Measurements from ENCODE around the gene EHHADH. TPM values are rescaled to one million over a fixed set of nuclear protein-coding genes. Genes with fewer than 3 reads are reported as not detected.

The EHHADH gene
- total and polyA plus RNA-seq, 2 experiments from 2014 or later = 2.7 to 3.1 TPM

DNA sequence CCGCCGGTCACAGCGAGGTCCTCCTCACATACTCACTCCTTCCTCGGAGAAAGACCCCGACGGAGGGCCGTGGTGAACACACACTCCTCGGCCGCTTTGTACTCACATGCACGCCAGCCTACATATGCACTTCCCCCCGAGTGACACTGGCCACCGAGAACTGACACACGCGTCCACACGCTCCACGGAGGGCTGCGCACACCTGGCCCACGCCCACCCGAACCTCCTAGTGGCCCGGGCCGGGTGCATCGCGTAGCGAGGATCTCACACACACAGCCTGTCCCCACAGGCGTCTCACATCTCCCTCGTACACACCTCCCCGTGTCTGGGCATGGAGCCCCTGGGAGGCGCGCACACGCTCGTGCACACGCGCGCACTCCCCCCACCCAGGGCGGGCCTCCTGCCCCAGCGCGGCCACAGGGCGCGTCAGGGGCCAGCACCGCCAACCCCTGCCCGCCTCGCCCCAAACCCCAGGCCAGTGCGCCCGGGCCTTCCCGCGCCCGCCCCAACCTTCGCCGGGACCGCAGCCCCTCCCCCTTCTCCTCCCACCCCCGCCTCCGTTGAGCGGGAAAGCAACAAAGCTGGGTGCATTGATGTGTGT, 100.6 kb downstream of the EHHADH start:
- peak overlapping the region; percentile 70 for H3K4me3 ChIP-seq
- TF ChIP-seq EZH2 (IDR thresholded peaks at IDR 0.05; ENCODE audit: insufficient read depth, poor library complexity, severe bottlenecking) = no peak
- no peak for TF ChIP-seq EZH2phosphoT487 (IDR thresholded peaks at IDR 0.05; ENCODE audit: insufficient read depth, low read depth)
- no peak overlapping the region for H3K9ac ChIP-seq
- H3F3A ChIP-seq (ENCODE audit: insufficient read depth) = no peaks in the 10 kb centered on the region
- H3K4me1 ChIP-seq (ENCODE audit: insufficient read depth) = no peaks in the 10 kb centered on the region
- no peak overlapping the region for H3K27ac ChIP-seq
- H3K9me2 ChIP-seq (ENCODE audit: insufficient read depth) = no peaks in the 10 kb centered on the region
- DNase-seq = no peak
- H3K4me2 ChIP-seq (ENCODE audit: unreplicated experiment) = peak overlapping the region; percentile 51
- no peaks in the 10 kb centered on the region for H3K36me3 ChIP-seq (ENCODE audit: low read depth)
- H2AFZ ChIP-seq = peak overlapping the region; percentile 74; the same call in 1 of the 2 replicates
- WGBS, 2 experiments (ENCODE audit: low coverage in 1 of 2, low lambda C conversion rate in 2 of 2, missing lambda C conversion rate in 2 of 2) = 5% methylated on average over 33 to 53 of the region's 53 CpGs
- H3K79me2 ChIP-seq (ENCODE audit: insufficient read depth) = no peaks in the 10 kb centered on the region
- in situ Hi-C loops (cut with MboI) = no loop called here
- no peaks in the 10 kb centered on the region for H4K20me1 ChIP-seq (ENCODE audit: insufficient read depth)
- H3K9me3 ChIP-seq (ENCODE audit: low read depth) = no peaks in the 10 kb centered on the region
- peaks cover 78% of the 10 kb centered on the region for H3K27me3 ChIP-seq (replicated peaks; ENCODE audit: insufficient read depth)

DNA sequence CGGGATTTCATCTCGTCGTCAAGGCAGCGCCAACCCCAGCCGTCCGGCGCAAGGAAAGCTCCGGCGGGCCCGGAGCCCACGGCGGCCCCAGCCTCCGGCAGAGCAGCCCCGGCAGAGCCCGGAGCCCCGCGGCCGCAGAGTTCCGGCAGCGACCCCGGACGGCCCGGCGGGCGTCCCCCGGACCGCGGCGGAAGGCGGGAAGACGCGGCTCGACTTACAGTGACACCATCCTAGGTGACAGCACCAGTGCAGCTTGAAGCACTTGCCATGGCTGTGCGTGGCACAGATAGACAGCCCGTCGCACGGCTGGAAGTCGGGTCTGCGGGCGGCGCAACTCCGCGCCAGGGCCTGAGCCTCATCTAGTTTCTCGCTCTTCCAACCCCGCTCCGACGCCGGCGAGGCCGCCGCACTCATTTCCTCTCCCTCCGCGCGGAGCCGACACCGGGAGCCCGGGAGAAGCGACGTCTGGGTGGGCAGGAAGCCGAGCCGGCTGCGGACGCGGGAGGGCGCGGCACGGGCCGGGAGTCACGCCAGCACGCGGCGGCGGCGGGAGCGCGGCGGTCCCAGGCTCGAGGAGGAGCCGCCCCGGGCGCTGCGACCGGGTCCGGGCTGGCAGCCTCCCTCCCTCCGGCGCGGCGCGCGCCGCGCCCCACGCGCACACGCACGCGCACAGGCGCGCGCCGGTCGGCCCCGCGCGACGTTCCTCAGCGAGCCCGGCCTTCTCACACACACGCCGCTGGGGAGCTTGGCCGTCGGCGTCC, 101.3 kb downstream of the EHHADH start, which contains the start of gene C3orf70:
Gene C3orf70, minus strand, starts transcription at position 651 of the 761 bp plus-strand sequence. Its CDS starts 237 bp downstream, at position 414.
- peak; percentile 53 for DNase-seq
- no peaks in the 10 kb centered on the region for H3K9me3 ChIP-seq (ENCODE audit: low read depth)
- no peak within 1 kb of the TSS for H3K9ac ChIP-seq
- peak within 1 kb of the TSS; percentile 74 for H2AFZ ChIP-seq
- no peak within 1 kb of the TSS for H3K27ac ChIP-seq
- no peaks in the 10 kb centered on the region for H3F3A ChIP-seq (ENCODE audit: insufficient read depth)
- in situ Hi-C loops (cut with MboI) = no loop called here
- H3K9me2 ChIP-seq (ENCODE audit: insufficient read depth) = no peaks in the 10 kb centered on the region
- no peaks in the 10 kb centered on the region for H3K36me3 ChIP-seq (ENCODE audit: low read depth)
- TF ChIP-seq EZH2 (IDR thresholded peaks at IDR 0.05; ENCODE audit: insufficient read depth, poor library complexity, severe bottlenecking) (peak; percentile 80), EZH2phosphoT487 (IDR thresholded peaks at IDR 0.05; ENCODE audit: insufficient read depth, low read depth) (no peak)
- peak within 1 kb of the TSS; percentile 70 for H3K4me3 ChIP-seq
- no peaks in the 10 kb centered on the region for H3K79me2 ChIP-seq (ENCODE audit: insufficient read depth)
- H3K27me3 ChIP-seq (replicated peaks; ENCODE audit: insufficient read depth) = peaks cover 78% of the 10 kb centered on the region
- no peaks in the 10 kb centered on the region for H3K4me1 ChIP-seq (ENCODE audit: insufficient read depth)
- H3K4me2 ChIP-seq (ENCODE audit: unreplicated experiment) = peak within 1 kb of the TSS; percentile 77
- no peaks in the 10 kb centered on the region for H4K20me1 ChIP-seq (ENCODE audit: insufficient read depth)
- 1 to 5% methylated on average over 52 to 86 of the region's 113 CpGs for WGBS, 2 experiments (ENCODE audit: low coverage in 1 of 2, low lambda C conversion rate in 2 of 2, missing lambda C conversion rate in 2 of 2)

DNA sequence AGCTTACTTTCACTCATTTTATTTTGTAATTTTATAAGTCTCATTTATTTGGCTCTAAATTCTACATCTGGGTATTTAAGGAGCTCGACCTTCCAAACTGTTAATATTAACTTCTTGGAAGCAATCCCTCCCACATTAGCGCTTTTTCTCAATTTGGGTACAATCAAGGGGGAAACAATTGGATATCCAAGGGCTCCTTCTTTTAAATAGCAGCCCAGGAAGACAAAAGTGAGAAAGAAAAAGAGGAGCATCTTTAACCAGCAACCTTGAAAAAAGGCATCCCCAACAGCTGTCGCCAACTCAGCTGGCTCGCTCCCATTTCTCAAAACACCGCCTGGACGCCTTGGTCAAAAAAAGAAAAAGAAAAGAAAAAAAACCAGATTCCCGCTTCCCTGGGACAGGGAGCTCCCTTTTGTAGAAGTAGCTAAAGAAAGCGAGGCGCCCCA, 101.9 kb downstream of the EHHADH start:
- TF ChIP-seq EZH2phosphoT487 (IDR thresholded peaks at IDR 0.05; ENCODE audit: insufficient read depth, low read depth) (0 out of 2 replicates have a peak, but pooled peaks have one; percentile 13), EZH2 (IDR thresholded peaks at IDR 0.05; ENCODE audit: insufficient read depth, poor library complexity, severe bottlenecking) (peak; percentile 93)
- peak overlapping the region; percentile 70 for H3K4me3 ChIP-seq
- no peaks in the 10 kb centered on the region for H3K9me2 ChIP-seq (ENCODE audit: insufficient read depth)
- no peak for DNase-seq
- H3K79me2 ChIP-seq (ENCODE audit: insufficient read depth) = no peaks in the 10 kb centered on the region
- 0 to 2% methylated on average over 7 to 9 of the region's 9 CpGs for WGBS, 2 experiments (ENCODE audit: low coverage in 1 of 2, low lambda C conversion rate in 2 of 2, missing lambda C conversion rate in 2 of 2)
- no peaks in the 10 kb centered on the region for H3F3A ChIP-seq (ENCODE audit: insufficient read depth)
- H3K27ac ChIP-seq = no peak overlapping the region
- peak overlapping the region; percentile 77 for H3K4me2 ChIP-seq (ENCODE audit: unreplicated experiment)
- H3K9ac ChIP-seq = no peak overlapping the region
- peak overlapping the region; percentile 74 for H2AFZ ChIP-seq
- H3K36me3 ChIP-seq (ENCODE audit: low read depth) = no peaks in the 10 kb centered on the region
- H4K20me1 ChIP-seq (ENCODE audit: insufficient read depth) = no peaks in the 10 kb centered on the region
- no peaks in the 10 kb centered on the region for H3K4me1 ChIP-seq (ENCODE audit: insufficient read depth)
- in situ Hi-C loops (cut with MboI) = no loop called here
- H3K27me3 ChIP-seq (replicated peaks; ENCODE audit: insufficient read depth) = peaks cover 72% of the 10 kb centered on the region
- no peaks in the 10 kb centered on the region for H3K9me3 ChIP-seq (ENCODE audit: low read depth)

GRCh38 chr3:185151101-185151963, 102.5 kb downstream of the EHHADH start:
- in situ Hi-C loops (cut with MboI) = no loop called here
- TF ChIP-seq EZH2 (IDR thresholded peaks at IDR 0.05; ENCODE audit: insufficient read depth, poor library complexity, severe bottlenecking) = no peak
- no peak for TF ChIP-seq EZH2phosphoT487 (IDR thresholded peaks at IDR 0.05; ENCODE audit: insufficient read depth, low read depth)
- Histone ChIP-seq H3K9ac (no peak overlapping the region), H3K4me1 (ENCODE audit: insufficient read depth) (no peaks in the 10 kb centered on the region), H3K27me3 (replicated peaks; ENCODE audit: insufficient read depth) (peaks cover 68% of the 10 kb centered on the region), H2AFZ (no peak overlapping the region), H3K9me2 (ENCODE audit: insufficient read depth) (no peaks in the 10 kb centered on the region), H3K27ac (no peak overlapping the region), H3F3A (ENCODE audit: insufficient read depth) (no peaks in the 10 kb centered on the region), H3K9me3 (ENCODE audit: low read depth) (no peaks in the 10 kb centered on the region), H3K79me2 (ENCODE audit: insufficient read depth) (no peaks in the 10 kb centered on the region), H3K4me3 (no peak overlapping the region), H3K4me2 (ENCODE audit: unreplicated experiment) (no peak overlapping the region), H3K36me3 (ENCODE audit: low read depth) (no peaks in the 10 kb centered on the region), H4K20me1 (ENCODE audit: insufficient read depth) (no peaks in the 10 kb centered on the region)
- 26 to 30% methylated on average over 8 of the region's 8 CpGs for WGBS, 2 experiments (ENCODE audit: low coverage in 1 of 2, low lambda C conversion rate in 2 of 2, missing lambda C conversion rate in 2 of 2)
- DNase-seq = no peak

Measured in GM23248 (cell line).